NCI-H345 treated with DMSO at 0.1 percent for 48 hours (cell line): ENCODE data around the gene GDI2.
"Not testable (repeated sequence)": the region's sequence is repeated elsewhere in the genome, so short reads cannot be mapped to it uniquely, and the experiment has no call there.

Source experiments
- DNase-seq: peaks from one replicate; lab custom pipeline; 2025; ENCODE audit not compliant: unreplicated experiment; lab: John Stamatoyannopoulos, UW

Gene GDI2

DNA sequence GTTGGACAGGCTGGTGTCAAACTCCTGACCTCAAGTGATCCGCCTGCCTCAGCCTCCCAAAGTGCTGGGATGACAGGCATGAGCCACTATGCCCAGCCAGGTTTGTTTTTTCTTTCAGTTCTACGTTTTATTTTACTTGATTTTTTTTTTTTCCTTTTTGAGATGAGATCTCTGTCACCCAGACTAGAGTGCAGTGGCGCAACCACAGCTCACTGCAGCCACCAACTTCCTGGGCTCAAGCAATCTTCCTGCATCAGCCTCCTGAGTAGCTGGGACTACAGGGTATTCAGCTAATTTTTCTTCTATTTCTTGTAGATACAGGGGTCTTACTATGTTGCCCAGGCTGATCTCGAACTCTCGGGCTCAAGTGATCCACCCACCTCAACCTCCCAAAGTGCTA is 24.3 kb downstream of the GDI2 start:
- DNase-seq = no peak

DNA sequence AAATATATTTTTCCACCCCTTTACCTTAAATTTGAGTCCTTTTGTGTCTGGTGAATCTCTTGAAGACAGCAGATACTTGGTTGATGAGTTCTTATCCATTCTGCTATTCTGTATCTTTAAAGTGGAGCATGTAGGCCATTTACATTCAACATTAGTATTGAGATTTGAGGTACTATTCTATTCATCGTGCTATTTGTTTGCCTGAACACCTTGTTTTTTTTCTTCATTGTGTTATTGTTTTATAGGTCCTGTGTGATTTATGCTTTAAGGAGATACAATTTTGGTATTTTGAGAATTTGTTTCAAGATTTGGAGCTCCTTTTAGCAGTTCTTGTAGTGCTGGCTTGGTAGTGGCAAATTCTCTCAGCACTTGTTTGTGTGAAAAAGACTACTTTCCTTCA is 29.9 kb downstream of the GDI2 start:
- DNase-seq = no peak

DNA sequence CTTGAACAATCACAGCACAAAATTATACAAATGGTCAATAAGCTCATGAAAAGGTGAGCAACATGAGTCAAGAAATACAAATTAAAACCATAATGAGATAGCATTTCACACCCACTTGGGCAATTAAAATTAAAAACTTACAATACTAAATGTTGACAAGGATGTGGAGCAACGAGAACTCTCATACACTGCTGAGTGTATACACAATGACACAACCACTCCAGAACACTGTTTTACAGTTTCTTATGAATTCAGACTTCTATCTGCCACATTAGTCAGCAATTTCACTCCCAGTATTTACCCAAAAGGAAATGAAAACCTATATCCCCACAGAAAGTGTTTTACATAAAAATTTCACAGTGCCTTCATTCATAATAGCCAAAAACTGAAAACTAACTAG is 31.1 kb downstream of the GDI2 start:
- DNase-seq = no peak

DNA sequence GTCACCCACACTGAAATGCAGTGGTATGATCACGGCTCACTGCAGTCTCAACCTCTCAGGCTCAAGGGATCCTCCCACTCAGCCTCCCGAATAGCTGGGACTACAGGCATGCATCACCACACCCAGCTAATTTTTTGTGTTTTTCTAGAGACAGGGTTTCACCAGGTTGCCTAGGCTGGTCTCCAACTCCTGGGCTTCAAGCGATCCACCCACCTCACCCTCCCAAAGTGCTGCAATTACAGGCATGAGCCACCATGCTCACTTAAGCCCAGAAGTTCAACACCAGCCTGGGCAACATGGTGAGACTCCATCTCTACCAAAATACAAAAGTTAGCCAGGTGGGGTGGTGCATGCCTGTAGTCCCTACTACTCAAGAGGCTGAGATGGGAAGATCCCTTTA is 33.5 kb downstream of the GDI2 start:
- no peak for DNase-seq

DNA sequence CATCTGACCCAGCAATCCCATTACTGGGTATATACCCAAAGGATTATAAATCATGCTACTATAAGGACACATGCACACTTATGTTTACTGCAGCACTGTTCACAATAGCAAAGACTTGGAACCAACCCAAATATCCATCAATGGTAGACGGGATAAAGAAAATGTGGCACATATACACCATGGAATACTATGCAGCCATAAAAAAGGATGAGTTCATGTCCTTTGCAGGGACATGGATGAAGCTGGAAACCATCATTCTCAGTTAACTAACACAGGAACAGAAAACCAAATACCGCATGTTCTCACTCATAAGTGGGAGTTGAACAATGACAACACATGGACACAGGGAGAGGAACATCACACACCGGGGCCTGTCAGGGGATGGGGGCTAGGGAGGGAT is 35.5 kb downstream of the GDI2 start:
- DNase-seq = not testable (repeated sequence)

DNA sequence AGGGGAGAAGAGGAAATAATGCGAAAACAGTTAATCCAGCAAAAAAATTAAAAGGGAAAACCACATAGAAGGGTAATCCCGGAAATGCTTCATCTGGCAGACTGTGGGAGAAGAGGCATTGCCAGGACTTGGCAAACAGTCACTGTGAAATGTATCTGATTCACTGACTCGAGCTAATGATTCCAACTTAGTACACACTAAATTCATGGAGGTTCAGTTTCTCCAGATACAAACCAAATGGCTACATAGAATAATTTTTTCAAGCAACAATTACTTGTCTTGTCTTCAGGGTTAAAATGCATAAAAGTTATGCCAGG is 36.4 kb downstream of the GDI2 start:
- DNase-seq = no peak

DNA sequence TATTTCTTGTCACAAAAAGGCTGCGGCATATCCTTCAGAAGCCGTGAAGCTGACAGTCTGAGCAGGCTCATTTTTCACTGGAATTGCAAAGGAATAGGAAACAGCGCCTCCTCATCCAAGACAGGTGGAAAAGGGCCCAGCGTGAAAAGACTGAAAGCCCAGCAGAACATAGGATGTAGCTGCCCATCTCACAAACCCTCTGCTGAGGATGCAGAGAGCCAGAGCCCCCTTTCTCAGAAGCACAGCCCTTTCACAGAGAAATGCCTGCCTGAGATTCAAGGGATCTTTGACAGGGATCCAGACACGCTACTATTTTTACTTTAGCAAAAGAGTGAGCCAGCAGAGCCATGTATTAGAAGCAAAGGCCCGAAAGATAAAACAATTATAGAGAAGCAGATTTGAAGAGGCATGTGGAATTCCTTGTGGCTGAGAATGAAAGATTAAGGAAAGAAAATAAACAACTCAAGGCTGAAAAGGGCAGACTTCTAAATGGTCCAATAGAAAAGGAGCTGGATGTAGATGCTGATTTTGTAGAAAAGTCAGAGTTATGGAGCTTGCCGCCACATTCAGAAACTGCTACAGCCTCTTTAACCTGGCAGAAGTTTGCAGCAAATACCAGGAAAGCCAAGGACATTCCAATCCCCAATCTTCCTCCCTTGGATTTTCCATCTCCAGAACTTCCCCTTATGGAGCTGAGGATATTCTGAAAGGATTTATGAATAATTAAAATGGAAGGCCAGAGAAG is 36.9 kb downstream of the GDI2 start:
- DNase-seq = no peak

DNA sequence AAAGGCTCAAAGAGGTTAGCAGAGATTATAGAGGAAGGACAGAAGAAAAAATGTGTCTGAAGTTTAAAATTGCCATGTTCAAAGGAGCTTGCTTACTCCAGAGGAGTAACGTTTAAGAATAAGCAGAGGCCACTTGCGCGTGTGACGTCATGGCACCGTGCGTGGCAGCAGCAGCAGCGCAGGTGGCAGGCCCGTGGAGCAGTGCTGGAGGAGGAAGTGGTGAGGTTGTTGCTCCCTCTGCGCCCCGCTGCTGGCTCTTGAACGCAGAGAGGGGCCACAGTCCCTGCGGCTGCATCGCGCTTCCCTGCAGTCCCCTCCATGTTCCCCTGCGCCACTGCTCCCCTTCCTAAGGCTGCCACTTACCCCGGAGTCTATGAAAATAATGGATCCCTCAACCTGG is 37.5 kb downstream of the GDI2 start:
- DNase-seq = no peak

DNA sequence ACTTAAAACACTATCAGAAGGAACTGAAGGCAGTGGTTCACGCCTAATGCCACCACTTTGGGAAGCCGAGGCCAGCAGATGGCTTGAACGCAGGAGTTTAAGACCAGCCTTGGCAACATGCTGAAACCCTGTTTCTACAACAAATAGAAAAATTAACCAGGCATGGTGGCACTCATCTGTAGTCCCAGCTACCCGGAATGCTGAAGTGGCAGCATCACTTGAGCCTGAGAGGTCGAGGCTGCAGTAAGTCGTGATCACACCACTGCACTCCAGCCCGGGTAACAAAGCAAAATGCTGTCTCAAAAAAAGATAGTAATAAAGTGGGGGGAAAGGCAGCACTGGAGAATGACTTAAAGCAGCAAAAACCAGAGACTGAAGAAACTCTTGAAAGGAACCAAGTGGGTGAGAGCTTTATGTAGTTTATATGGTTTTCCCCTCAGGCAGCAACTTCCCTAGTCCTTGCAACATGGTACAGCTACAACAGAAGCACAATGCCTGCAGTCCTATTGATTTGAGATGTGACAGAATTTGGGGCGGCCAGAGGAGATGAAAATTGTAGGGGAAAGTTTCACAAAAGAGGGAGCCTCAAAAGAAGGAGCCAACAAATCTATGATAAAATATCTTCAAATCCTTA is 38.1 kb downstream of the GDI2 start:
- DNase-seq = no peak

DNA sequence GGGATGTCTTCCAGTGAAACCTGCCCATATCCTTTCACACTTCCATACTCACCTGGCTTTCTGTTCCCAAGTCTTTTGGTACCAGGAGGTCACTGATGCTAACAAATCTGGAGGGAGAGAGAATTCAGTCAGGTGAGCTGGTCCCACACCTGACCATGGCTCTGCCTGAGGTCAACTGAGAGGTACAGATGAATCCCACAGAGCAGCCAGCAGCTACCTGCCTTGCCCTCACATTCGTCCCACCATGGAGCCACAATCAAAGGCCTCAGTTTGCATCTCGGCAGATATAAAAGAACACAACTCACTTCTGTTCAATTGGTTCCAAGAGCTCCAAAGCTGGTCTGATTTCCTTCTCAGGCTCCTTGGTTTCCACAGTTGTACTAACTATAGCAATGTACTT is 47.0 kb downstream of the GDI2 start:
- no peak for DNase-seq

DNA sequence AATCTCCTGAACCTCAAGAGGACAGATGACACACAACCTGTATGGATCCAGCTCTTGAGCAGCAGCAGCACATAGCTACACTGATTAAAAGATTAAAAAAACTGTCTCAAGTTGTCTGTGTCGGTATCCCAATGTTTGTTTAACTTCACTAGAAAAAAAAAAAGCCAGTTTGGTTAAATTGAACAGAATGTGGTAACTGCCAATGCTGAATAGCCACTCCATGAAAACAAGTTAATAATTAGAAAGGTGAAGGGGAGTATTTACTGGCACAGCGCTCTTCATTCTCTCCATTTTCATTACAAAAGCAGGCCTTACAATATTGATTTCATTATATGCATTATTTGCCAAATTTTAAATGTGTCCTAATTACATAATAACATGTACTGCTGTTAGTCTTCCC is 47.6 kb downstream of the GDI2 start:
- no peak for DNase-seq

DNA sequence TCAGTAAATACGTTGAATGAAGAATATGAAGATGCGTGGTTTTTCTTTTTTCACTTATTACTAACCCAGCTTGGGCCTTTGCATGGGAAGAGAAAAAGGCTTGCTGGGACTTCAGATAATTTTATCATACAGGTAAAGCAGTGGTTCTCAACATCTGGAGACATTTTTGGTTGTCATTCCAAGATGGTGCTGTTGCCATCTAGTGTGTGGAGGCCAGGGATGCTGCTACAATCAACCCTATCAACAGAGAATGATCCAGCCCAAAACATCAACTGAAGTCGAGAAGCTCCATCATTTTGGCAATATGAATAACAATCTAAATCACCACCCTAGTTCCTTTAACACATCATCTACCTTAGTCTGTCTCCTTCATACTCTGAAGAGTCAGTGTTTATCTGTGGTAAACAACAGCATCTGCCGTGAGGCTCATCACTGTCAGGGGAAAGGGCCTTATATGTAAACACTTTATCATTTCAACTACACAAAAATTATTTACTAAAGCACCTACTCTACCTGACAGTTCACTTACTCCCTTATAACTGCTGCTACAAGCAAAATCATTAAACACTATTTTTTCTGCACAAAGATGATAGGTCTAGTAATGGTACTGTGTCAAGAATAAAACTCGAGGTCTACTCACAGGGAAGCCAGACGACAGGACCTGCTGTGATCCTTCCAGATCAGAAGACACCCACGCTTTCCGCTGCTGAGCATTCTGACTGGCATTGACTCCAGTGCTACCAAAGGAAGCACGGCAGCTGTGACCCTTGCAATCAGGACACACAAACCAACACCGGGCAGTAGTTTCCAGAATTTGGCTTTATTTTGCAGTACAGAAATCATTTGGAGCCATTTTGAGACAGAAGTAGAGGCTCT is 48.6 kb downstream of the GDI2 start:
- DNase-seq = no peak

DNA sequence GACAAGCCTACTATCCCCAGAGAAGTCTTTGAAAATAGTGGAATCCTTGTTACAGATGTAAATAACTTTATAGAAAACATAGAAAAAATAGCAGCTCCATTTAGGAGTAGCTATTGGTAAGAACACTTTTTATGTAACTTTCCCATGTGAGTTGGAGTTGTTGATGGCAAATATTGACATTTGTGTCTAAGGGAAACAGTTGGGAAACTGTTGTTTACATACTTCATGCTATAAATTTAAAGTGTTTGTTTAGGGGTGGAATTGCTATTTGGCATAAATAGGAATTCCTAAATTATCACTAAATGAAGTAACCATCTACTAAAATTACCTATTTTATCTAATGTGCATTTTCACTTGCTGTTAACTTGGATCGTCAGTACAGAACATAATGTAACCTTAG is 50.7 kb downstream of the GDI2 start:
- no peak for DNase-seq

DNA sequence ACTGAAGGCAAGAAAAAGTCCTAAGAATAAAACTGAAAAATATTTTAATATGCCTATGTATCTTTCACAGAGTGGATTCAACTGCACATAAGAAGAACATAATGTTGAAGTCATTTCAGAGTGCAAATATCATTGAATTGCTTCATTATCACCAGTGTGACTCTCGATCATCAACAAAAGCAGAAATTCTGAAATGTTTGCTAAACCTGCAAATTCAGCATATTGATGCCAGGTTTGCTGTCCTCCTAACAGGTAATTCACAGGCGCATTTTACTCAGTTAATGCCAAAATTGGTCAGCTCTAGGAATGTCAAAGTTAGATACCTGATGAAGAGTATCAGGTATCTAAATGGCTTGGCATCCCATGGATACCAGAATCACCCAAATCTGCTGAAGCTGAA is 52.0 kb downstream of the GDI2 start:
- no peak for DNase-seq

DNA sequence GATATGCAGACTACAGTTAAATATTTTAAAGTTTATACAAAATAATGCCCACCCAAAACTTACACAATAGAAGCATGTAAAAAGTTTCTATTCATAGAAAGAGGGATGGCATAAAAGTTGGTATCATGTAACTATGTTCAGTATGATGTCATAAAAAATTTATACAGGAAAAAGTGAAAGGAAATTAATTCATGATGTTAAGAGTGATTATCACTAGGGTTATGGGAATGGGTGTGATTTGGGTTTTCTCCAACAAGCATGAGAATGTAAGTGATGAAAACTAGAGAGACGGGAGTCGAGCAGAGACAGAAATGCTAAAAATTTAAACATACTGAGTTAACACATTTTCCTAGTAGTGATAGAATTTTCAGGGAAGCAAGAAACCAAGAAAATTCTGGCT is 52.7 kb downstream of the GDI2 start:
- DNase-seq = no peak

DNA sequence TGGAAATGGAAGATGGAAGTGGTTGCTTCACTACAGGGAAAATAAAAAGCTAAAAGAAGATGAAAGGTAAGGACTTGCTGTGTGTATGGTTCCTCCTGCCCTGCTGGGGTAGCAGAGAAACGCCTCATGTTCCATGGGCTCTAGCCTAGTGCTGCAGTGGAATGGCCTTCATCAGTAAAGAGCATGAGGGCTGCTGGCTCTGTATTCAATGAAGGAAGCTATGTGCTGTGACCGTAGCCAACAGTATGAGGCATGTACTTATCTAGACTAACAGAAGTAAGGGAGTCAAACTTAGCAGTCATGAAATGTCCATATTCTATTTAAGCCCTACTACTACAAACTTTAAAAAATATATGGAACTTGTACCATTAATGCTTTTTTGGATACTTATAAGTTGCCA is 54.3 kb downstream of the GDI2 start:
- no peak for DNase-seq

DNA sequence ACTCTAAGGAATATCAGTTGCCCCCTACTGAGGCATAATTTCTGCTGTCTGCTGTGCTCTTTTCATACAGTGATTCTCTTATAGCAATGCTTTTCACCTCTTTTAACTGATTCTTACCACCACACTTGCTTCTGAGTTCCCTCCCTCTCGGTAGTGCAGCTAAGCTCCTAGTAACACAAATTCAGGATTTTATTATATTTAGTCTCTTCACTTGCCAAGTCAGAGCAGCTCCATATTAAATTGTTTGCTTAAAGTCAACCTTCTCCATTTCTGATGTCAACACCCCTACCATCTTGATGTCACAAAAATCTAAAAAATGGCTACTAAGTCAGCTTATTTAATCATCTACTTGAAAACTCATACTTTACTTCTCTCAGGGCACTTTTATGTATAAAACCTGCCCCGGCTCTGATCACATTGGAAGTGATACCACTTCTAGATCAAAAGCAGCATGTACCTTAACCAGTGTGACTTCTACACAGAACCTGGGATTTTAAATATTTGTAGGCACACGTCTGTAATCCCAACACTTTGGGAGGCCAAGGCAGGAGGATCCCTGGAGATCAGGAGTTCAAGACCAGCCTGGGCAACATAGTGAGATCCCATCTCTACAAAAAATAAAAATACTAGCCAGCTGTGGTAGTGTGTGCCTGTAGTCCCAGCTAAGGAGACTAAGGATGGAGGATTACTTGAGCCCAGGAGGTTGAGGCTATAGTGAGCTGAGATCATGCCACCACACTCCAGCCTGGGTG is 55.3 kb downstream of the GDI2 start:
- no peak for DNase-seq

DNA sequence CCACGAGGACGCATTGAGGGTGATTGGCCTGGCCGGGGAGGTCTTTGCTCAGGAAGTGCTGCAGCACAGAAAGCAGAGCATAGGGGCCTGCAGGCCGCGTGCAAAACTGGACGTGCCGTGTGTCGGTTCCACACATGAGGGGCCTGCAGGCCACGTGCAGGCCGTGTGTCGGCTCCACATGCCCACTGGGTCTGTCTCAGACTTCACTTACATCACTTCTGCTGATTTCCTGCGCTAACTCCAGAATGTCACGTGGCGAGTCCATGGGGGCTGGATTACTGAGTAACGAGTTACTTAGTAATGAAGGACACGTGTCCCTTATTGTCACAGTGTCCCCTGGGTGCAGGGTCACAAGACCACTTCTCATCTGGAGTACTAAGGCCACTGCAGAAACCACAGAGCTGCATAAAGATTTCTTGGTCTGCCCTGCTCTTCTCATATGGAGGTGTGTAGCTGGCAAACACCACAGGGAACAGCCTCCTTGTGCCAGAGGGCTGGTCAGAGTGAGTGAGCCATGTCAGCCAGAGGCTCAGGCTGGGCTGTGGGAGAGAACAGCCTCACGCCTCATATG is 60.8 kb downstream of the GDI2 start:
- no peak for DNase-seq

DNA sequence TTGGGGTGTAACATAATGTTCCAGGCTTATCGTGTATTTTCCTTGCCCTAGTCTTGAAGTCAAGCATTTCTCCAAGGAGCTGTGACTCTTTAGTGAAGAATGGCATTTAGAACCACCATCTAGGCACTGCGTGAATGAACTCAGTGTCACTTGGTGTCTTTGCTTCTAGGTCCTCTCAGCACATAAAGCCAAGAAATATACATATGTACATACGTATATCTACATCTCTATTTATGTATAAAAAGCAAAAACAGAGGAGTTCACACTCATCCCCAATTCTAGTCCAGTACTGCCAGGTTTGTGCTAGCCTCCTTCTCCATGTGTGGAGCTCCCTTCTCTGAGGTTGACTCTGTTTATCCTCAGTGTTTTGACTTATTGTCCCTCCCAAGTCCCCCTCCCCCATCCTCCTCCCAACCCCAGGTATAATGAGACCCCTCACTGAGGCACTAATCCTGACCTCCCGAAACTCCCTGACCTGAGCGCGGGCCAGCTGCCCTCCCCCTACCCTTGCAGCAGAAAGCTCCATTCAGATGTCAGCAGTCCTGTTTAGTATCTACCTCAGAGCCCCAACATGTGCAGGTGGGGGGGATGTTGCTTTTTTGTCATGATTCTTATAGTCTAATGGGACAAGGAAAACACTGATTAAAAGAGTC is 61.5 kb downstream of the GDI2 start:
- no peak for DNase-seq

DNA sequence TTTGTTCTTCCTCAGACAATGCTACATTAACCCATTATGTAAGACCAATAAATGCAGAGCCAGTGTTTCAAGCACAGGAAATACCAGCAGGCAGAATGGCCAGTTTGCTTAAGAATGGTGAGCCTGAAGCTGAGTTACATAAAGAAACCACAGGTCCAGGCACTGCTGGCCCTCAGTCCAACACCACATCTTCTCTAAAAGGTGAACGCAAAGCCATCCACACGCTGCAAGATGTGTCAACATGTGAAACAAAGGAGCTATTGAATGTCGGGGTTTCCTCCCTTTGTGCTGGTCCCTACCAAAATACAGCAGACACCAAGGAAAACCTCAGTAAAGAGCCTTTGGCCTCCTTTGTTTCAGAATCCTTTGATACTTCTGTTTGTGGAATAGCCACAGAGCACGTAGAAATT is 64.8 kb downstream of the GDI2 start:
- DNase-seq = no peak

DNA sequence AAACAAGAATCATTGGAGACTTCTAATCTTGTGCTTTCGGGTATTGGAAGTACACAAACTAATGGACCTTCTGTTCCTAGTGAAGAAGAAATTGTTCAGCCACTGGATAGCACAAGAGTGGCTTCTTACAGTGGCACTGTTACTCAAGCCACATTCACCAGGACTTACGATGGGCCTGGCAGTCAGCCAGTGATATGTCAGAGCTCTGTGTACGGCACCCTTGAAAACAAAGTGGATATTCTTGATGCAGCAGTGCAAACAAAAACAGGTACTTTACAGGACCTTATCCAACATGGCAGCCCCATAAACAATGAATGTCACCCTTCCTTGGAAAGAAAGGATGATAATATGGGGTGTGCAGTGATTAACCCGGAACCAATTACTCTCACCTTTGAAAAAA is 67.0 kb downstream of the GDI2 start:
- DNase-seq = peak; percentile 14
